K562 treated with DMSO at 1 percent for 4 hours (cell line): Measurements from ENCODE around the gene RSPH1. TPM values are rescaled to one million over a fixed set of nuclear protein-coding genes. Genes with fewer than 3 reads are reported as not detected.

Experiments used
- total RNA-seq: library from RNA; unstranded; fragments of 300-600 nt; gene quantifications from 2 replicates; pipeline ENCODE4 v1.2.3, GENCODE V29; 2022; ENCODE audit not compliant: insufficient read depth

RSPH1 gene
- not detected in 2 replicates for total RNA-seq

DNA sequence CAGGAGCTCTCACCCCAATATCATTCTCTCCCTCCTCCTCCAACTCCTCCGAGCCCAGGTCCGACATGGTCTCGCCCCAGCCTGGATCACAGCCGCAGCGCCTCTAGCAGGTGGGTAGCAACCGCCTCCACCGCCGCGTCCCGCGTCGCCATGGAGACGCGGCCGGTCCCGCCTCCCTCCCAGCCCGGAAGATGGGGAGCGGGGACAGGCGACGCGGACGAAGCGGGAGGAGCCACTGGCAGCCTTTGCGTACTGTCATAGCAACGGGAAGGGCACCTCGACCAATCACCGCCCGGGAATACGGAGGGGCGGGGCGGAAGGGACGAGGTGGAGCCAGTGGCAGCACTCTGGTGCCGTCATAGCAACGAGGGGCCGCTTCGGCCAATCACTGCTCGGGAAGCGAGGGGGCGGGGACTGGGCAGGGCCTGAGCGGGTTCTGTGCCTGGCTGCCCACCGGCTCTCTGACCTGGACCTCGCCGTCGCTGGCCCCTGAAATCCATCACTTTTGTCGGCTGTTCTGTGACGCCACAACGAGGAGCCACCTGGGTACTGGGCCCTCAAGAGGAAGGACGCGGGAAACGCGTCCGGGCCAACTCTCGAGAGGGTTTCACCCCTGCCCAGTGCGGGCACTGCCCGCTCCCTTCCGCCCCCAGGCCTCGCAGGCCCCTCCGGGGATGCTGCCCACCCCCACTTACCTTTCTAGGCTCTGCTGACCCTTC, at the start of gene RSPH1:
Gene RSPH1 (minus strand): TSS at position 105 of the 719 bp plus-strand sequence. CDS start 38 bp downstream, at position 67.

DNA sequence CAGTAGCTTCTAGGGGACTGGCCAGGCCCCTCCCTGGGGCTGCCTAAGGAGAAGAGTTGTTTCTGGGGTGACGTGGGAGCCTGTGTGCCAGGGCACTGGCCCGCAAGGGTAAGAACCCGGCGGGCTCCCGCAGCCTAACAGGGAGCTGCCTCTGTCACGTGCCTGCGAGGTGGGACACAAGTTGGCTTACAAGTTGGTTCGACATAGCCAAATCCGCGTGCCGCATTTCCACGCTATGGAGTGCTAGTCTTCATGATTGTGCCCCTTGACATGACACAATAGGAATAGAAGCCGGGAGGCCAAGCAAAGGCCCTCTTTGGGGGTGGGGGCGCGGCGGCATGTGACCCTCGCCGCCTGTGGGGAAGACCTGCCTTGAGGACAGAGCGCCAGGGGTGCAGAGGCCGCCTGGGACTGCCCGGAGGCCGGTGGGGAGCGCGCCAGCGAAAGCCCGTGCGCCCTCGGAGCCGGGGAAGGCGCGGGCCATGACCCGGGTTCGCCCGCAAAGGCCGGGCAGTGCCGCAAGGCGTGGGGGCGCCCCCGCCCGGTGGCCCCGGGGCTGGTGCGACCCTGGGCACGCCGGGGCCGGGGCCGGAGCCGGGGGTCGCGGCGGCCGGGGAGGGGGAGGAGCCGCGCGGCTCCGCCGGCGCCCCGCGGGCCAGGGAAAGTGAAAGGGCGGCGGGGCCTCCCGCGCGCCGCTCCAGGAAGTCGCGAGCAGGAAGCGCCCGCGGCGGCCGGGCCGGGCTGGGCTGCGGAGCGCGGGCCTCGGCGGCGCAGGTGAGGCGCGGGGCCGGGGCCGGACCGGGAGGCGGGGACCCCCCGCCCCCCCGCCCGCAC, 17.3 kb upstream of the RSPH1 start, which contains the start of gene SLC37A1:
Gene SLC37A1 (plus strand): TSS at position 702 of the 834 bp plus-strand sequence. CDS start 4,603 bp downstream, outside the sequence.

Other genes starting within 250 kb of the RSPH1 start
- not detected in 2 replicates for gene TFF3, start 180.8 kb downstream of the RSPH1 start, total RNA-seq
- not detected in 2 replicates for gene TFF2, start 145.2 kb downstream of the RSPH1 start, total RNA-seq
- gene TFF1, start 129.7 kb downstream of the RSPH1 start, total RNA-seq: not detected in 2 replicates
- gene TMPRSS3, start 100.2 kb downstream of the RSPH1 start, total RNA-seq: not detected in 2 replicates
- gene UBASH3A, start 92.3 kb downstream of the RSPH1 start, total RNA-seq: 0.38 TPM in 1 of 2 replicates, not detected in the other
- gene SLC37A1, start 17.6 kb upstream of the RSPH1 start, total RNA-seq: 0.24 and 0.78 TPM in 2 replicates
- not detected in 2 replicates for gene PDE9A, start 157.4 kb upstream of the RSPH1 start, total RNA-seq